HepG2 (cell line): ENCODE measurements around the gene ACOXL. TPM values are rescaled to one million over a fixed set of nuclear protein-coding genes. Genes with fewer than 3 reads are reported as not detected.
A peak's percentile ranks its signal among the peaks of the same experiment; 100 is the strongest.

ENCODE experiments used
- AKAP8 ChIP-seq: sonication (generic); formaldehyde crosslinking; IDR thresholded peaks from 2 replicates; pipeline ENCODE4 v1.5.1; 2020; ENCODE audit warnings: mild to moderate bottlenecking, missing genetic modification reagents
- CBX5 ChIP-seq: sonication (generic); formaldehyde crosslinking; IDR thresholded peaks from 2 replicates; pipeline ENCODE4 v1.4.0; 2020; ENCODE audit warnings: missing genetic modification reagents, borderline replicate concordance
- ESRRA ChIP-seq: sonication (generic); formaldehyde crosslinking; IDR thresholded peaks from 2 replicates; pipeline ENCODE4 v1.5.1; 2020; ENCODE audit warnings: mild to moderate bottlenecking, low read depth, missing genetic modification reagents
- FOXO1 ChIP-seq: sonication (generic); formaldehyde crosslinking; IDR thresholded peaks from 2 replicates; pipeline ENCODE4 v1.4.0; 2020; ENCODE audit warnings: missing genetic modification reagents
- MYC ChIP-seq: sonication (generic); formaldehyde crosslinking; IDR thresholded peaks from 2 replicates; pipeline ENCODE4 v1.9.0; 2021; ENCODE audit warnings: missing genetic modification reagents, borderline replicate concordance
- NFE2 ChIP-seq: sonication (generic); formaldehyde crosslinking; IDR thresholded peaks from 2 replicates; pipeline ENCODE4 v1.4.0; 2020; ENCODE audit warnings: missing genetic modification reagents
- NKX3-1 ChIP-seq: sonication (generic); formaldehyde crosslinking; IDR thresholded peaks from 2 replicates; pipeline ENCODE4 v1.5.0; 2020; ENCODE audit warnings: missing genetic modification reagents
- NR1H2 ChIP-seq: sonication (generic); formaldehyde crosslinking; IDR thresholded peaks from 2 replicates; pipeline ENCODE4 v1.8.1; 2022; ENCODE audit warnings: low read depth, missing genetic modification reagents, borderline replicate concordance
- NRL ChIP-seq: sonication (generic); formaldehyde crosslinking; IDR thresholded peaks from 2 replicates; pipeline ENCODE4 v1.5.0; 2020; ENCODE audit warnings: missing genetic modification reagents, mild to moderate bottlenecking, moderate library complexity, borderline replicate concordance
- PAWR ChIP-seq: sonication (generic); formaldehyde crosslinking; IDR thresholded peaks from 2 replicates; pipeline ENCODE4 v1.4.0; 2020; ENCODE audit warnings: missing genetic modification reagents, mild to moderate bottlenecking, borderline replicate concordance
- TCF12 ChIP-seq, 2 experiments: fragments of 450-650 bp in 1 of 2; sonication (generic) in 1 of 2; formaldehyde crosslinking in 1 of 2; IDR thresholded peaks; 2 replicates each; pipeline versions ENCODE4 v1.6.1 to v1.8.0; 2017 to 2022; ENCODE audit warnings: antibody characterized with exemption in 1 of 2, mild to moderate bottlenecking in 1 of 2, missing genetic modification reagents in 1 of 2, moderate library complexity in 1 of 2
- ZFP90 ChIP-seq: sonication (generic); formaldehyde crosslinking; IDR thresholded peaks from 2 replicates; pipeline ENCODE4 v1.8.0; 2022; ENCODE audit warnings: missing genetic modification reagents, mild to moderate bottlenecking, inconsistent platforms, borderline replicate concordance
- ZNF17 ChIP-seq: sonication (generic); formaldehyde crosslinking; IDR thresholded peaks from 2 replicates; pipeline ENCODE4 v1.5.0; 2020; ENCODE audit warnings: mild to moderate bottlenecking, missing genetic modification reagents
- ZNF337 ChIP-seq: sonication (generic); formaldehyde crosslinking; IDR thresholded peaks from 2 replicates; pipeline ENCODE4 v1.5.1; 2020; ENCODE audit warnings: missing genetic modification reagents, low read depth, mild to moderate bottlenecking, borderline replicate concordance
- ZNF556 ChIP-seq: sonication (generic); formaldehyde crosslinking; IDR thresholded peaks from 2 replicates; pipeline ENCODE4 v1.4.0; 2020; ENCODE audit warnings: mild to moderate bottlenecking, missing genetic modification reagents, borderline replicate concordance
- polyA plus RNA-seq, 8 experiments: library from polyadenylated mRNA; depleted of rRNA in 3 of 8; stranded (reverse) in 7 of 8; unstranded in 1 of 8; fragments of >200 nt; fragmentation: Illumina TruSeq in 4 of 8; extraction: Trizol in 4 of 8; gene quantifications; 2 replicates each; pipeline versions ENCODE4 v1.2.1 to v1.2.3, GENCODE V29; 2011 to 2016; ENCODE audit warnings: low read depth in 4 of 8, missing spikeins in 1 of 8, mixed read lengths in 1 of 8; ENCODE audit not compliant: insufficient read depth in 1 of 8
- total RNA-seq, 5 experiments: library from RNA; depleted of rRNA; stranded (reverse); fragments of >200 nt; fragmentation: Illumina TruSeq; extraction: Trizol; gene quantifications; 2 replicates each; pipeline ENCODE4 v1.2.3, GENCODE V29; 2016; ENCODE audit warnings: low read depth in 1 of 5
- TF ChIP-seq, protein P1 (sequence below): sonication (generic); formaldehyde crosslinking; IDR thresholded peaks from 2 replicates; pipeline ENCODE4 v1.8.1; 2023; ENCODE audit warnings: mild to moderate bottlenecking, missing genetic modification reagents
- TF ChIP-seq, protein P2 (sequence below): sonication (generic); formaldehyde crosslinking; IDR thresholded peaks from 2 replicates; pipeline ENCODE4 v1.8.0; 2022; ENCODE audit warnings: low read depth, missing genetic modification reagents
- TF ChIP-seq, protein P3 (sequence below): sonication (generic); formaldehyde crosslinking; IDR thresholded peaks from 2 replicates; pipeline ENCODE4 v1.5.1; 2020; ENCODE audit warnings: mild to moderate bottlenecking, moderate library complexity, missing genetic modification reagents

ACOXL gene
- total and polyA plus RNA-seq, 2 of the 13 experiments (the other 11 are each of a cell fraction or from before 2014, with no cell fraction given) = not detected

DNA sequence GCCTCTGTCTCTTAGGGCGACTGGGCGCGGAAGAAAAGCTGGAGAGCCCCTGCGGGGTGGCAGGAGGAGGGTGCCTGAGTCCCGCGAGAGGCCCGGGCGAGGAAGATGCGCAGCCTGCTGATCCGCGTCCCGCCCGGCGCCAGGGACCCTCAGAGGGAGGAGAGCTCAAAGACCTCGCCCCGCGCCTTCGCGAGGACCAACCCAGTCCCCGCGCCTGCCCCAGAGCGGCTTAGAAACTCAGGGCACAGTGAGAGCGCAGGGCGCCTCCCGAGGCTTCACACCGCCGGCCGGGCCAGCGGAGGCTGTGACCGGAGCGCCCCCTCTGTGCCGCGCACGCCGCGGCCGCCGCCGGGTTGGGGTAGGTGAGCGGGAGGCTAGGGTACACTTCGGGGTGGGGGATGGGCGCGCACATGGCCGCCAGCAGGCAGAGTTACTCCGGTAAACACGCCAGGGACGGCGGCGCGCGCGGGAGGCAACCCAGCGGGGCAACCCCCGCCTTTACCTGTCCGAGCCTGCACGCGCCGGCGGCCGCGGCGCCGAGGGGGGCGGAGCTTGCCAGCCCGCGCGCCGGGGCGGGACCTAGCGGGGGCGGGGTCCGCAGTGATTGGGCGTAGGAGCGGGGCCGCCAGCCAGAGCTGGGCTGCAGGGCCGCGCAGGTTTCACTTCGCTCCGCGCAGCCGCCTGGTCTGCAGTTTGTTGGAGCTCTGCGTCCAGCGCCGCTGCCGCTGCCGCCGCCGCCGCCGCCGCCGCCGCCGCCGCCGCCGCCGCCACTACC lies 388.1 kb downstream of the ACOXL start, which contains the start of gene BCL2L11 (continued):
- no peak for TF ChIP-seq ZNF17
- TF ChIP-seq ZFP90 (CRISPR knock-in tag) = peak; percentile 81
- TF ChIP-seq NFE2 = no peak
- peak; percentile 32; the same call in 1 of the 2 replicates for TF ChIP-seq CBX5
- TF ChIP-seq AKAP8 (CRISPR knock-in tag) = 0 out of 2 replicates have a peak, but pooled peaks have one; percentile 18
- no peak for TF ChIP-seq TCF12 (IDR thresholded peaks at IDR 0.05)
- TF ChIP-seq TCF12 (CRISPR knock-in tag; IDR thresholded peaks at IDR 0.05) = peak; percentile 59
- peak; percentile 95 for TF ChIP-seq NR1H2 (CRISPR knock-in tag)
- TF ChIP-seq, protein P1, sequence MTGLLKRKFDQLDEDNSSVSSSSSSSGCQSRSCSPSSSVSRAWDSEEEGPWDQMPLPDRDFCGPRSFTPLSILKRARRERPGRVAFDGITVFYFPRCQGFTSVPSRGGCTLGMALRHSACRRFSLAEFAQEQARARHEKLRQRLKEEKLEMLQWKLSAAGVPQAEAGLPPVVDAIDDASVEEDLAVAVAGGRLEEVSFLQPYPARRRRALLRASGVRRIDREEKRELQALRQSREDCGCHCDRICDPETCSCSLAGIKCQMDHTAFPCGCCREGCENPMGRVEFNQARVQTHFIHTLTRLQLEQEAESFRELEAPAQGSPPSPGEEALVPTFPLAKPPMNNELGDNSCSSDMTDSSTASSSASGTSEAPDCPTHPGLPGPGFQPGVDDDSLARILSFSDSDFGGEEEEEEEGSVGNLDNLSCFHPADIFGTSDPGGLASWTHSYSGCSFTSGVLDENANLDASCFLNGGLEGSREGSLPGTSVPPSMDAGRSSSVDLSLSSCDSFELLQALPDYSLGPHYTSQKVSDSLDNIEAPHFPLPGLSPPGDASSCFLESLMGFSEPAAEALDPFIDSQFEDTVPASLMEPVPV (CRISPR knock-in tag) = peak; percentile 94
- TF ChIP-seq, protein P2, sequence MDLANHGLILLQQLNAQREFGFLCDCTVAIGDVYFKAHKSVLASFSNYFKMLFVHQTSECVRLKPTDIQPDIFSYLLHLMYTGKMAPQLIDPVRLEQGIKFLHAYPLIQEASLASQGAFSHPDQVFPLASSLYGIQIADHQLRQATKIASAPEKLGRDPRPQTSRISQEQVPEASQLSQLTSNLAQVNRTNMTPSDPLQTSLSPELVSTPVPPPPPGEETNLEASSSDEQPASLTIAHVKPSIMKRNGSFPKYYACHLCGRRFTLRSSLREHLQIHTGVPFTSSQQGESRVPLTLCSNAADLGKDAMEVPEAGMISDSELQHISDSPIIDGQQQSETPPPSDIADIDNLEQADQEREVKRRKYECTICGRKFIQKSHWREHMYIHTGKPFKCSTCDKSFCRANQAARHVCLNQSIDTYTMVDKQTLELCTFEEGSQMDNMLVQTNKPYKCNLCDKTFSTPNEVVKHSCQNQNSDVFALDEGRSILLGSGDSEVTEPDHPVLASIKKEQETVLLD = peak; percentile 98
- peak; percentile 96 for TF ChIP-seq NRL (CRISPR knock-in tag)
- TF ChIP-seq ZNF337 (CRISPR knock-in tag) = peak; percentile 98
- peak; percentile 98 for TF ChIP-seq FOXO1 (CRISPR knock-in tag)
- TF ChIP-seq ESRRA (CRISPR knock-in tag) = peak; percentile 93
- peak; percentile 100 for TF ChIP-seq MYC (CRISPR knock-in tag)
- TF ChIP-seq, protein P3, sequence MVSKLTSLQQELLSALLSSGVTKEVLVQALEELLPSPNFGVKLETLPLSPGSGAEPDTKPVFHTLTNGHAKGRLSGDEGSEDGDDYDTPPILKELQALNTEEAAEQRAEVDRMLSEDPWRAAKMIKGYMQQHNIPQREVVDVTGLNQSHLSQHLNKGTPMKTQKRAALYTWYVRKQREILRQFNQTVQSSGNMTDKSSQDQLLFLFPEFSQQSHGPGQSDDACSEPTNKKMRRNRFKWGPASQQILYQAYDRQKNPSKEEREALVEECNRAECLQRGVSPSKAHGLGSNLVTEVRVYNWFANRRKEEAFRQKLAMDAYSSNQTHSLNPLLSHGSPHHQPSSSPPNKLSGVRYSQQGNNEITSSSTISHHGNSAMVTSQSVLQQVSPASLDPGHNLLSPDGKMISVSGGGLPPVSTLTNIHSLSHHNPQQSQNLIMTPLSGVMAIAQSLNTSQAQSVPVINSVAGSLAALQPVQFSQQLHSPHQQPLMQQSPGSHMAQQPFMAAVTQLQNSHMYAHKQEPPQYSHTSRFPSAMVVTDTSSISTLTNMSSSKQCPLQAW = peak; percentile 65; the same call in 1 of the 2 replicates
- peak; percentile 97 for TF ChIP-seq ZNF556
- TF ChIP-seq PAWR (CRISPR knock-in tag) = peak; percentile 94; the same call in 1 of the 2 replicates
- peak; percentile 86 for TF ChIP-seq NKX3-1 (CRISPR knock-in tag)
